NCI-H2227 treated with DMSO at 0.1 percent for 48 hours (cell line): Measurements from ENCODE around the gene PEPD.

Source experiments
- DNase-seq: peaks from one replicate; lab custom pipeline; 2025; lab: John Stamatoyannopoulos, UW

The PEPD gene

GRCh38 chr19:33511346-33511745 is 10.2 kb downstream of the PEPD start:
- no peak for DNase-seq

GRCh38 chr19:33510462-33511194 is 11.0 kb downstream of the PEPD start:
- DNase-seq: no peak

- DNase-seq: no peak
Measured at GRCh38 chr19:33509774-33510173, 11.8 kb downstream of the PEPD start.

- DNase-seq: no peak
Measured at GRCh38 chr19:33508941-33509614, 12.5 kb downstream of the PEPD start.

- no peak for DNase-seq
Measured at GRCh38 chr19:33508431-33508830, 13.2 kb downstream of the PEPD start.

GRCh38 chr19:33508009-33508408 is 13.6 kb downstream of the PEPD start:
- no peak for DNase-seq

- no peak for DNase-seq
Measured at GRCh38 chr19:33507021-33507956, 14.3 kb downstream of the PEPD start.

GRCh38 chr19:33506498-33506897 is 15.1 kb downstream of the PEPD start:
- no peak for DNase-seq

- DNase-seq: no peak
Measured at GRCh38 chr19:33505823-33506222, 15.8 kb downstream of the PEPD start.

- DNase-seq: peak; percentile 77
Measured at GRCh38 chr19:33505148-33505547, 16.4 kb downstream of the PEPD start.

- DNase-seq: no peak
Measured at GRCh38 chr19:33504058-33504444, 17.5 kb downstream of the PEPD start.

GRCh38 chr19:33503433-33504057 is 18.0 kb downstream of the PEPD start:
- no peak for DNase-seq

- no peak for DNase-seq
Measured at GRCh38 chr19:33503030-33503429, 18.6 kb downstream of the PEPD start.

GRCh38 chr19:33502521-33502920 is 19.1 kb downstream of the PEPD start:
- DNase-seq: no peak

- no peak for DNase-seq
Measured at GRCh38 chr19:33501693-33502356, 19.8 kb downstream of the PEPD start.

GRCh38 chr19:33500991-33501390 is 20.6 kb downstream of the PEPD start:
- DNase-seq: no peak

GRCh38 chr19:33500586-33500985 is 21.0 kb downstream of the PEPD start:
- no peak for DNase-seq

GRCh38 chr19:33499671-33500506 is 21.7 kb downstream of the PEPD start:
- DNase-seq: no peak

GRCh38 chr19:33499248-33499647 is 22.3 kb downstream of the PEPD start:
- DNase-seq: no peak

GRCh38 chr19:33498391-33499000 is 23.1 kb downstream of the PEPD start:
- no peak for DNase-seq
